SK-N-SH (cell line): ENCODE measurements around the gene CBFA2T3. TPM values are rescaled to one million over a fixed set of nuclear protein-coding genes. Genes with fewer than 3 reads are reported as not detected.

Source experiments
- CTCF ChIA-PET: fragments of 300-600, 350-600 bp; formaldehyde crosslinking; extraction: SDS; loops from one replicate; lab custom pipeline; 2021; lab: Yijun Ruan, JAX
- POLR2A ChIA-PET: fragments of 350-600 bp; sonication (Branson Sonifier 250); formaldehyde crosslinking; extraction: SDS; loops from one replicate; lab custom pipeline; 2020; ENCODE audit warnings: antibody characterized with exemption, inconsistent platforms; lab: Yijun Ruan, JAX
- DNase-seq: peaks from one replicate; pipeline ENCODE4 v3.0.0; 2012
- H2AFZ ChIP-seq: fragments of 200-600 bp; sonication (generic); 2 replicates; pipeline ENCODE4 v1.8.1; 2016; ENCODE audit warnings: antibody characterized with exemption, mild to moderate bottlenecking, low read depth
- H3F3A ChIP-seq: fragments of 200-600 bp; sonication (generic); replicated peaks from 2 replicates; pipeline ENCODE3; 2016; ENCODE audit warnings: antibody characterized with exemption, mild to moderate bottlenecking; ENCODE audit not compliant: insufficient read depth
- H3K27ac ChIP-seq, 2 experiments: fragments of 200-500 bp in 1 of 2; fragments of 200-600 bp in 1 of 2; sonication (Bioruptor generic) in 1 of 2; sonication (generic), shearing (Covaris generic) in 1 of 2; 2 replicates each; pipeline versions ENCODE4 v1.5.1 to v1.6.1; 2014 to 2016; ENCODE audit warnings: low read depth in 2 of 2, inconsistent platforms in 1 of 2, low read length in 1 of 2, mild to moderate bottlenecking in 1 of 2, mixed read lengths in 1 of 2
- H3K27me3 ChIP-seq: fragments of 200-600 bp; sonication (generic), shearing (Covaris generic); 2 replicates; pipeline ENCODE4 v1.6.1; 2016; ENCODE audit warnings: mixed run types; ENCODE audit not compliant: insufficient read depth
- H3K36me3 ChIP-seq, 2 experiments: fragments of 200-500 bp in 1 of 2; fragments of 200-600 bp in 1 of 2; sonication (Bioruptor generic) in 1 of 2; sonication (generic) in 1 of 2; replicated peaks in 1 of 2; 2 replicates each; pipeline versions ENCODE3 to v1.5.1; 2014 to 2016; ENCODE audit warnings: low read length in 1 of 2, mild to moderate bottlenecking in 1 of 2; ENCODE audit not compliant: insufficient read depth in 2 of 2, control insufficient read depth in 1 of 2
- H3K4me1 ChIP-seq, 2 experiments: fragments of 200-500 bp in 1 of 2; fragments of 200-600 bp in 1 of 2; sonication (Bioruptor generic) in 1 of 2; sonication (generic), shearing (Covaris generic) in 1 of 2; 2 replicates each; pipeline versions ENCODE4 v1.5.1 to v1.6.1; 2014 to 2016; ENCODE audit warnings: low read depth in 1 of 2, low read length in 1 of 2, mixed run types in 1 of 2; ENCODE audit not compliant: insufficient read depth in 2 of 2, control insufficient read depth in 1 of 2
- H3K4me2 ChIP-seq: fragments of 200-600 bp; sonication (generic), shearing (Covaris generic); 2 replicates; pipeline ENCODE4 v1.6.1; 2017; ENCODE audit warnings: mixed run types
- H3K4me3 ChIP-seq, 2 experiments: fragments of 200-500 bp in 1 of 2; fragments of 200-600 bp in 1 of 2; sonication (Bioruptor generic) in 1 of 2; sonication (generic), shearing (Covaris generic) in 1 of 2; 2 replicates each; pipeline versions ENCODE4 v1.5.1 to v1.8.1; 2014 to 2016; ENCODE audit warnings: low read depth in 2 of 2, inconsistent platforms in 1 of 2, low read length in 1 of 2, mild to moderate bottlenecking in 1 of 2, mixed read lengths in 1 of 2, moderate library complexity in 1 of 2
- H3K79me2 ChIP-seq: fragments of 200-600 bp; sonication (generic); 2 replicates; pipeline ENCODE4 v1.8.1; 2017; ENCODE audit warnings: mild to moderate bottlenecking; ENCODE audit not compliant: insufficient read depth
- H3K9ac ChIP-seq: fragments of 200-600 bp; sonication (generic); 2 replicates; pipeline ENCODE4 v1.6.1; 2017; ENCODE audit warnings: mixed run types
- H3K9me2 ChIP-seq: fragments of 200-600 bp; sonication (generic); 2 replicates; pipeline ENCODE4 v1.6.1; 2017; ENCODE audit warnings: mixed run types
- H3K9me3 ChIP-seq: fragments of 200-600 bp; sonication (generic); 2 replicates; pipeline ENCODE4 v1.6.1; 2017; ENCODE audit warnings: mixed run types, mild to moderate bottlenecking, moderate library complexity
- H4K20me1 ChIP-seq: fragments of 200-600 bp; sonication (generic); 2 replicates; pipeline ENCODE4 v1.6.1; 2017; ENCODE audit warnings: mild to moderate bottlenecking, mixed run types; ENCODE audit not compliant: insufficient read depth
- ELF1 ChIP-seq: IDR thresholded peaks from 2 replicates; pipeline ENCODE4 v1.4.0; 2012
- EP300 ChIP-seq, 2 experiments: IDR thresholded peaks; 2 replicates each; pipeline versions ENCODE4 v1.4.0 to v1.6.1; 2012; ENCODE audit warnings: borderline replicate concordance in 1 of 2, low read depth in 1 of 2, low read length in 1 of 2
- EZH2phosphoT487 ChIP-seq: fragments of 200-600 bp; sonication (generic); IDR thresholded peaks from 2 replicates; pipeline ENCODE4 v1.6.1; 2017; ENCODE audit warnings: low read depth, mixed run types, mild to moderate bottlenecking, antibody characterized with exemption, moderate library complexity, borderline replicate concordance
- FOXJ3 ChIP-seq: sonication (generic); formaldehyde crosslinking; IDR thresholded peaks from 2 replicates; pipeline ENCODE4 v1.5.1; 2020; ENCODE audit warnings: mild to moderate bottlenecking, missing genetic modification reagents
- FOXM1 ChIP-seq: IDR thresholded peaks from 2 replicates; pipeline ENCODE4 v1.4.0; 2012; ENCODE audit warnings: low read depth, mild to moderate bottlenecking
- GABPA ChIP-seq: IDR thresholded peaks from 2 replicates; pipeline ENCODE4 v1.4.0; 2012; ENCODE audit warnings: low read depth, mild to moderate bottlenecking
- MXI1 ChIP-seq: IDR thresholded peaks from 2 replicates; pipeline ENCODE4 v1.6.1; 2012; ENCODE audit warnings: mild to moderate bottlenecking, low read depth, low read length, improper control_type of control experiment
- NRF1 ChIP-seq: IDR thresholded peaks from 2 replicates; pipeline ENCODE4 v1.6.1; 2012; ENCODE audit warnings: low read depth, mild to moderate bottlenecking, low read length
- RAD21 ChIP-seq: IDR thresholded peaks from 2 replicates; pipeline ENCODE4 v1.6.1; 2012; ENCODE audit warnings: mild to moderate bottlenecking, low read length
- RXRA ChIP-seq: IDR thresholded peaks from 2 replicates; pipeline ENCODE4 v1.4.0; 2012; ENCODE audit warnings: low read depth, mild to moderate bottlenecking, borderline replicate concordance
- SIN3A ChIP-seq: IDR thresholded peaks from 2 replicates; pipeline ENCODE4 v1.6.1; 2012; ENCODE audit warnings: low read depth, mild to moderate bottlenecking, low read length, moderate library complexity, borderline replicate concordance
- TCF12 ChIP-seq: IDR thresholded peaks from 2 replicates; pipeline ENCODE4 v1.4.0; 2012
- TEAD4 ChIP-seq: IDR thresholded peaks from 2 replicates; pipeline ENCODE4 v1.4.0; 2012; ENCODE audit warnings: mild to moderate bottlenecking, borderline replicate concordance; ENCODE audit not compliant: insufficient read depth
- YY1 ChIP-seq: IDR thresholded peaks from 2 replicates; pipeline ENCODE4 v1.4.0; 2012; ENCODE audit warnings: low read depth, mild to moderate bottlenecking
- WGBS: methylation state at CpG from one replicate; pipeline ENCODE4 v1.1.6; 2017; ENCODE audit warnings: low lambda C conversion rate; 5-methylcytosine and 5-hydroxymethylcytosine counted together
- polyA plus RNA-seq, 3 experiments: library from polyadenylated mRNA; depleted of rRNA; stranded (reverse); fragments of >200 nt; gene quantifications; 2 replicates each; pipeline ENCODE4 v1.2.3, GENCODE V29; 2012
- TF ChIP-seq, protein P1 (sequence below): IDR thresholded peaks from 2 replicates; pipeline ENCODE4; 2012
- TF ChIP-seq, protein P2 (sequence below): IDR thresholded peaks from 2 replicates; pipeline ENCODE4 v1.4.0; 2012; ENCODE audit warnings: low read depth, borderline replicate concordance
- TF ChIP-seq, protein P3 (sequence below): fragments of 200-600 bp; sonication (generic); IDR thresholded peaks from 2 replicates; pipeline ENCODE4 v1.6.1; 2017; ENCODE audit warnings: antibody characterized with exemption, mild to moderate bottlenecking, moderate library complexity

CBFA2T3 gene
- polyA plus RNA-seq, 1 of the 3 experiments (the other 2 are of a cell fraction): not detected

DNA sequence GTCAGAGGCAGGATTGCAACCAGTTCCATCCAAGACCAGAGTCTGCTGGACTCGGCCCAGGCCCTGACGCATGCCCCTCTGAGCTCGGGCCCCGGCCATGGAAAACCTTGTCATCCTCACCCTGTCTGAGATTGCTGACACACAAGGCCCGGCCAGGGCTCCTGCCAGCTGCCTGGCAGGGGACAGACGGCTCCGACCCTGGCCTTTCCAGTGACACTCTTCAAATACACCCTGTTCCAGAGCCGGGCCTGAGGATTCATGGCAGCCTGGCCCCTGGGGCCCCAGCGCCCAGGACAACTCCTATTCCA, 107.4 kb downstream of the CBFA2T3 start:
- no peaks in the 10 kb centered on the region for H3K9me3 ChIP-seq
- H3K36me3 ChIP-seq: no peaks in the 10 kb centered on the region
- no peaks in the 10 kb centered on the region for H3F3A ChIP-seq
- H3K9ac ChIP-seq: no peak overlapping the region
- no peaks in the 10 kb centered on the region for H3K9me2 ChIP-seq
- CTCF ChIA-PET: interaction anchor here (3.0 kb wide), 1 partner anchor 12 kb away, joined by 11 read pairs; no protein-coding TSS in a partner anchor
- H3K4me1 ChIP-seq: no peaks in the 10 kb centered on the region; a peak in 1 of 4 replicates
- no peaks in the 10 kb centered on the region for H3K79me2 ChIP-seq
- no peak overlapping the region for H2AFZ ChIP-seq
- H3K4me3 ChIP-seq: no peak overlapping the region
- H3K4me2 ChIP-seq: no peak overlapping the region
- DNase-seq: no peak
- H4K20me1 ChIP-seq: no peaks in the 10 kb centered on the region
- whole genome bisulfite sequencing: 50% methylated on average over 9 of the region's 9 CpGs
- H3K27me3 ChIP-seq: peaks cover 69% of the 10 kb centered on the region
- TF ChIP-seq TEAD4 (no peak), MXI1 (no peak), EZH2phosphoT487 (no peak), SIN3A (no peak), YY1 (no peak), TCF12 (no peak), FOXM1 (no peak), GABPA (no peak), NRF1 (no peak), RXRA (no peak), ELF1 (no peak), FOXJ3 (CRISPR knock-in tag) (no peak), EP300 (IDR thresholded peaks at IDR 0.05; ENCODE audit: borderline replicate concordance in 1 of 2, low read depth in 1 of 2, low read length in 1 of 2) (no peak), RAD21 (no peak)
- TF ChIP-seq, protein P1, sequence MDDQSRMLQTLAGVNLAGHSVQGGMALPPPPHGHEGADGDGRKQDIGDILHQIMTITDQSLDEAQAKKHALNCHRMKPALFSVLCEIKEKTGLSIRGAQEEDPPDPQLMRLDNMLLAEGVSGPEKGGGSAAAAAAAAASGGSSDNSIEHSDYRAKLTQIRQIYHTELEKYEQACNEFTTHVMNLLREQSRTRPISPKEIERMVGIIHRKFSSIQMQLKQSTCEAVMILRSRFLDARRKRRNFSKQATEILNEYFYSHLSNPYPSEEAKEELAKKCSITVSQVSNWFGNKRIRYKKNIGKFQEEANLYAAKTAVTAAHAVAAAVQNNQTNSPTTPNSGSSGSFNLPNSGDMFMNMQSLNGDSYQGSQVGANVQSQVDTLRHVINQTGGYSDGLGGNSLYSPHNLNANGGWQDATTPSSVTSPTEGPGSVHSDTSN: no peak
- TF ChIP-seq, protein P2, sequence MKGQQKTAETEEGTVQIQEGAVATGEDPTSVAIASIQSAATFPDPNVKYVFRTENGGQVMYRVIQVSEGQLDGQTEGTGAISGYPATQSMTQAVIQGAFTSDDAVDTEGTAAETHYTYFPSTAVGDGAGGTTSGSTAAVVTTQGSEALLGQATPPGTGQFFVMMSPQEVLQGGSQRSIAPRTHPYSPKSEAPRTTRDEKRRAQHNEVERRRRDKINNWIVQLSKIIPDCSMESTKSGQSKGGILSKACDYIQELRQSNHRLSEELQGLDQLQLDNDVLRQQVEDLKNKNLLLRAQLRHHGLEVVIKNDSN: no peak
- TF ChIP-seq, protein P3, sequence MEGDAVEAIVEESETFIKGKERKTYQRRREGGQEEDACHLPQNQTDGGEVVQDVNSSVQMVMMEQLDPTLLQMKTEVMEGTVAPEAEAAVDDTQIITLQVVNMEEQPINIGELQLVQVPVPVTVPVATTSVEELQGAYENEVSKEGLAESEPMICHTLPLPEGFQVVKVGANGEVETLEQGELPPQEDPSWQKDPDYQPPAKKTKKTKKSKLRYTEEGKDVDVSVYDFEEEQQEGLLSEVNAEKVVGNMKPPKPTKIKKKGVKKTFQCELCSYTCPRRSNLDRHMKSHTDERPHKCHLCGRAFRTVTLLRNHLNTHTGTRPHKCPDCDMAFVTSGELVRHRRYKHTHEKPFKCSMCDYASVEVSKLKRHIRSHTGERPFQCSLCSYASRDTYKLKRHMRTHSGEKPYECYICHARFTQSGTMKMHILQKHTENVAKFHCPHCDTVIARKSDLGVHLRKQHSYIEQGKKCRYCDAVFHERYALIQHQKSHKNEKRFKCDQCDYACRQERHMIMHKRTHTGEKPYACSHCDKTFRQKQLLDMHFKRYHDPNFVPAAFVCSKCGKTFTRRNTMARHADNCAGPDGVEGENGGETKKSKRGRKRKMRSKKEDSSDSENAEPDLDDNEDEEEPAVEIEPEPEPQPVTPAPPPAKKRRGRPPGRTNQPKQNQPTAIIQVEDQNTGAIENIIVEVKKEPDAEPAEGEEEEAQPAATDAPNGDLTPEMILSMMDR: no peak
- POLR2A ChIA-PET: no interaction called here
- no peak overlapping the region for H3K27ac ChIP-seq
